HepG2 (cell line): ENCODE measurements around the gene C5orf15.

ENCODE experiments used
- CHD4 ChIP-seq: fragments of 200-600 bp; sonication (generic); IDR thresholded peaks from 2 replicates; pipeline ENCODE4 v1.7.0; 2017; ENCODE audit warnings: mild to moderate bottlenecking, low read length, borderline replicate concordance
- NFIC ChIP-seq: IDR thresholded peaks from 2 replicates; pipeline ENCODE4 v1.6.1; 2012; ENCODE audit warnings: mild to moderate bottlenecking, low read length, inconsistent platforms
- RFXANK ChIP-seq: IDR thresholded peaks from 2 replicates; pipeline ENCODE4 v1.6.1; 2016
- ZBTB40 ChIP-seq, 2 experiments: fragments of 450-650 bp in 1 of 2; sonication (generic) in 1 of 2; formaldehyde crosslinking in 1 of 2; IDR thresholded peaks; 2 replicates each; pipeline versions ENCODE4 v1.6.1 to v1.8.0; 2016 to 2022; ENCODE audit warnings: antibody characterized with exemption in 1 of 2, mild to moderate bottlenecking in 1 of 2, missing genetic modification reagents in 1 of 2
- TF ChIP-seq, protein P1 (sequence below): sonication (generic); formaldehyde crosslinking; IDR thresholded peaks from 2 replicates; pipeline ENCODE4 v1.4.0; 2020; ENCODE audit warnings: missing genetic modification reagents

DNA sequence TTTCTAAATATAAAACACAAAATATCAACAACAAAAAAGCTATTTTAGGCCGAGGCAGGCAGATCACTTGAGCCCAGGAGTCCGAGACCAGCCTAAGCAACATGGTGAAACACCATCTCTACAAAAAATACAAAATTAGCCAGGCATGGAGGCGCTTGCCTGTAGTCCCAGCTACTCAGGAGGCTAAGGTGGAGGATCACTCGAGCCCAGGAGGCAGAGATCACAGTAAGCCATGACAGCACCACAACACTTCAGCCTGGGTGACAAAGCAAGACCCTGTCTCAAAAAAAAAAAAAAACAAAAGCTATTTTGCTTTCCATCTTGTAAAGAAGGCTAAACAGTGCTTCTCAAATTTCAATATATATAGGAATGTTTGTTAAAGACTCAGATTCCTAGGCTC is 11.3 kb downstream of the C5orf15 start:
- TF ChIP-seq RFXANK (CRISPR knock-in tag) (no peak), CHD4 (no peak), NFIC (no peak), ZBTB40 (IDR thresholded peaks at IDR 0.05) (no peak), ZBTB40 (CRISPR knock-in tag; IDR thresholded peaks at IDR 0.05) (no peak)
- TF ChIP-seq, protein P1, sequence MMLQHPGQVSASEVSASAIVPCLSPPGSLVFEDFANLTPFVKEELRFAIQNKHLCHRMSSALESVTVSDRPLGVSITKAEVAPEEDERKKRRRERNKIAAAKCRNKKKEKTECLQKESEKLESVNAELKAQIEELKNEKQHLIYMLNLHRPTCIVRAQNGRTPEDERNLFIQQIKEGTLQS (CRISPR knock-in tag), result no peak
